Mesodermal cell (in vitro differentiated cells): ENCODE data around the gene KCNB1.
"Not testable (repeated sequence)": the region's sequence is repeated elsewhere in the genome, so short reads cannot be mapped to it uniquely, and the experiment has no call there.

ENCODE experiments used
- H3K27ac ChIP-seq: 2 replicates; pipeline ENCODE4 v1.7.0; 2013; ENCODE audit warnings: mild to moderate bottlenecking, low read depth, low read length, moderate library complexity; ENCODE audit not compliant: severe bottlenecking
- H3K36me3 ChIP-seq: 2 replicates; pipeline ENCODE4 v1.7.1; 2013; ENCODE audit warnings: mild to moderate bottlenecking, low read length, moderate library complexity; ENCODE audit not compliant: control insufficient read depth, insufficient read depth
- H3K4me1 ChIP-seq: one replicate; pipeline ENCODE4 v1.7.1; 2013; ENCODE audit warnings: mild to moderate bottlenecking, low read length; ENCODE audit not compliant: insufficient read depth, control insufficient read depth, poor library complexity, severe bottlenecking
- H3K4me3 ChIP-seq: 2 replicates; pipeline ENCODE4 v1.7.0; 2013; ENCODE audit warnings: low read length, control low read depth, mild to moderate bottlenecking; ENCODE audit not compliant: insufficient read depth, poor library complexity, severe bottlenecking; ENCODE audit errors: extremely low read depth
- H3K9me3 ChIP-seq: 2 replicates; pipeline ENCODE4 v1.7.1; 2013; ENCODE audit warnings: mild to moderate bottlenecking, low read length, moderate library complexity; ENCODE audit not compliant: control insufficient read depth
- WGBS, 2 experiments: methylation state at CpG; one replicate each; pipeline ENCODE4 v1.1.5; 2013; ENCODE audit warnings: missing lambda C conversion rate in 2 of 2; ENCODE audit not compliant: insufficient coverage in 2 of 2; 5-methylcytosine and 5-hydroxymethylcytosine counted together

KCNB1 gene

DNA sequence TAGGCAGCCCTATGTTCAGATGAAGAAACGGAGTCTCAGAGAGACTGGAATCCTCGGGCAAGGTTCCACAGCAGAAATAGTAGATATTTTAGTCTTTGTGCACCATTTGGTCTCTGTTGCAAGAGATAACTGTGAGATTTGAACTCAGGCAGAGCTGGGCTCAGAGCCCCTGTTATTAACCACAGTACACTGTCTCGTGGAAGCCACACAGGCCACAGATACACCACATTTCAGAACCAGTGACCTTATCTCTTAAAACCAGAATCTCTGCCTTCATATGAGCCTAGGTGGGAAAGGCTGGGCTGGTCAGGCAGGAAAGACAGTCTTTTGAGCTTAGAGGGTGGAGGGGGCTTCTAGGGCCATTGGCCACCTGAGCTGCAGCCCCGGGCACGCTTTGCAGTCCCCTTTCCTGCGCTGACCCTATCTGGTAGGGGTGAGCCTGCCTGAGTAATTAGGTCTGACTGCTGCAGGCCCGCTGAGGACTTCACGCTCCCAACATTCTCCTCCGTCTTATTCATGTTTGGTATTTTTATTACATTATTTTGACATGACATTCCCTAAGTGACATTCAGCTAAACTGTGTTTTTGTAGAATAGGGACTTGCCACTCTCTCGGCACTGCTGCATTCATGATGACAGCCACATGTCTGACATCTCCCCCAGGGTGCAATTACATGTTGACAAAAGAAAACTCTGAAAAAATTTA lies 71.1 kb downstream of the KCNB1 start:
- H3K4me1 ChIP-seq = no peaks in the 10 kb centered on the region
- no peak overlapping the region for H3K4me3 ChIP-seq
- 81 to 95% methylated on average over 3 to 5 of the region's 10 CpGs for WGBS, 2 experiments
- no peak overlapping the region for H3K27ac ChIP-seq
- H3K36me3 ChIP-seq = no peaks in the 10 kb centered on the region
- no peaks in the 10 kb centered on the region for H3K9me3 ChIP-seq

DNA sequence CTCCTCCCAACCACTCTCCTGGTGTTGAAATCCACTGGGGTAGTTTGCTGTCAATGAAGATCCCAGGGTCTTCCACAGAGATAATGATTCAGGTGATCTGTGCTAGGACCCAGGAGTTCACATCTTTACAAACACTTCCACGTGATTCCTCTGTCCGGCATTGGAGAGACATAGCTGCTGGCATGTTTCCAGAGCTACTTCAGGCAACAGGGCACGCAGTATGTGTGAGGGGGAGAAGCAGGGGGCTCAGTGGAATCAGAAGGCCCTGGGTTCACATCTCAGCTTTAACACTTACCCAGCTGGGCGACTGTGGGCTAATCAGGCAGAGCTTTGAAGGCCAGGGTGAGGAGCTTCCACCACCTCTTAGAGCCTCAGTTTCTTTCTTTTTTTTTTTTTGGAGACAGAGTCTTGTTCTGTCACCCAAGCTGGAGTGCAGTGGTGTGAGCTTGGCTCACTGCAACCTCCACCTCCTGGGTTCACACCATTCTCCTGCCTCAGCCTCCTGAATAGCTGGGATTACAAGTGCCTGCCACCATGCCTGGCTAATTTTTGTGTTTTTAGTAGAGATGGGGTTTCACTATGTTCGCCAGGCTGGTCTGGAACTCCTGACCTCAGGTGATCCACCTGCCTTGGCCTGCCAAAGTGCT lies 72.4 kb downstream of the KCNB1 start:
- 88 to 93% methylated on average over 3 to 5 of the region's 5 CpGs for WGBS, 2 experiments
- not testable (repeated sequence) for H3K9me3 ChIP-seq, H3K36me3 ChIP-seq, H3K4me3 ChIP-seq, H3K4me1 ChIP-seq, H3K27ac ChIP-seq

DNA sequence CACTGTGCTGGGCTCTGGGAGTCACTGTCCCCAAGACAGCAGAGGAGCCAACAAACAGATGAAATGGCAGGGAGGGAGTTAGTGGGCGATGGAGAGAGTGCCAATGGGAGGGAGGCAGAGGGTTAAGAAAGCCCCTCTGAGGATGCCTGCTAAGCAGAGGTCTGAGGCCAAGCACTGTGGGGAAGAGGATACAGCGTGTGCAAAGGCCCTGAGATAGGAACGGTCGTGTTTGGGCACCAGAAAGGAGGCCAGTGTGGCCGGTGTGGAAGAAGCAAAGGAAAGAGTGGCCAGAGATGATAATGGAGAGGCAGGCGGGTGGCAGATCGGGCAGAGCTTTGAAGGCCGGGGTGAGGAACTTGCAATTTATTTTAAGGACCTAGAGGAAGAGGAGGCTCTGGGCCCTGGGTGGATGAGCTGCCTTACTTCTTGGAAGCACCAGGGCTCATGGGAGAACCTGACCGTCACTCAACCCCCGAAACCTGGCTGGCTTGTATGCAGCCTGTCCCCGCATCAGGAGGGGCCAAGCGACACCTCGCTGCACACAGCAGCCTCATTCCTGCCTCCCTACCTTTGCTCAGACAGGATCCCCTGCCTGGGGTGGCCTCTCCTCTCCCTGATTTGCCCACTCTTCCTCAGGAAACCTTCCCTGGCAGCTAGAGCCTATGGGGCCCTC lies 73.0 kb downstream of the KCNB1 start:
- Histone ChIP-seq H3K27ac (no peak overlapping the region), H3K36me3 (no peaks in the 10 kb centered on the region), H3K4me3 (no peak overlapping the region), H3K9me3 (no peaks in the 10 kb centered on the region), H3K4me1 (no peaks in the 10 kb centered on the region)
- WGBS, 2 experiments = 93 to 96% methylated on average over 12 to 13 of the region's 13 CpGs

DNA sequence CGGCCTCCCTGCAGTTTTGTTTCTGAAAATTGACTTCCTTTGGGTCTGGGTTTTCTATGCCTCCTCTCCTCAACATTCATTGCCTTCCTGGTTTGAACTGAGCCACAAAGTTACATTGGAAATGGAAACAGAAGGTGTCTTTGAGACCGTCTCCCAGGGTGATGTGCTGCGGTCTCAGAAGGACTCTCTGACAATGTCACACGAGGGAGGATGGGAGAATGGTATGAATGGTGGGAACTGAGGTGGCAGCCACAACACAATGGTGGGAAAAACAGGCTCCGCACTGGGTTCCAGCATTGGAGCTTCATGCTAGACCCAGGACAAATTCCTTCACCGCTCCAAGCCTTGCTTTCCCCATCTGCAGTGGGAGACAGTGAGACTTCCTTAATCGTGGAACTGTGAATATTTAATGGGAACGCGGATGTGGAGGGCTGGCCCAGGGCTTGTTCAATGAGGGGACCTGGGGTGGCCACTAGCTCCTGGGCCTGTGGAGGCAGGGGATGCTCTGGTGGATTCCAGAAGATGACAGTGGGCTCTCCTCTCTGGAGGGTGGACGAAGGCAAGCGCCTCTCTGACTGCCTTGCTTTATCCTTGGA lies 73.9 kb downstream of the KCNB1 start:
- Histone ChIP-seq H3K36me3 (no peaks in the 10 kb centered on the region), H3K27ac (no peak overlapping the region), H3K9me3 (no peaks in the 10 kb centered on the region), H3K4me3 (no peak overlapping the region), H3K4me1 (no peaks in the 10 kb centered on the region)
- WGBS, 2 experiments = 86 to 96% methylated on average over 9 to 10 of the region's 11 CpGs

DNA sequence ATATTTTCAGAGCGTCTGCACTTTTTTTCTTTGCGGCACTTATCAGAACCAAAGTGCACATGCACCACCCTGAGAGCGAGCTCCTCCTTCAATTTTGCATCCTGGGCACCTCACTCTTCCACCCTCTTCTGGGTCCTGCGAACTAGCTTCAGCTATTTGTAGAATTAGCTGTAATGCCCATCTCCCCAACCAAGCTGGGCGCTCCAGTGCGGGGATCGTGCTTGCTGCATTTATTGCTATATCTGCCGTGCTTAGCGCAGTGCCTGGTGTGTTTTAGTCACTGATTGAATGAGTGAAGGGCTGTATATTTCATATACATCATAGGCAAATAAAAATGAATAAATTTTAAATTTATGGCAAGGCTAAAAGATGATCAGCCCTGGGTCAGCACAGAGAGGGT lies 75.8 kb downstream of the KCNB1 start:
- no peak overlapping the region for H3K27ac ChIP-seq
- H3K4me1 ChIP-seq = no peaks in the 10 kb centered on the region
- no peaks in the 10 kb centered on the region for H3K36me3 ChIP-seq
- 89 to 98% methylated on average over 3 to 4 of the region's 9 CpGs for WGBS, 2 experiments
- H3K9me3 ChIP-seq = peaks cover 4% of the 10 kb centered on the region
- H3K4me3 ChIP-seq = no peak overlapping the region

DNA sequence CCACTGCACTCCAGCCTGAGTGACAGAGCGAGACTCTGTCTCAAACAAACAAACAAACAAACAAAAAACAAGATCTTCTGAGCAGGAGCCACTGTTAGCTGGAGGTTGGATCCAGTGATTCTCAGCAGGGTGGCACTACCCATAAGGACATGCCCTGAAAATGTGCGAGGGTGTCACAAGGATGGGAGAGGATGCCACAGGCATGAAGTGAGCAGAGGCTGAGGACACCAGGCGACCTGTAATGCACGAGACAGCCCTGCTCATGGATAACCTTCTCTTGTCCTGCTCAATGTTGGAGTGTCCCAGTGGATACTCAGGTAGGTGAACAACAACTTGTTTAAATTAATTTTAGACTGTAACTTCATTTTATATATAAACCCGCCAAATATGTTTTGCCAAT lies 76.8 kb downstream of the KCNB1 start:
- H3K36me3 ChIP-seq = no peaks in the 10 kb centered on the region
- no peak overlapping the region for H3K4me3 ChIP-seq
- 89 to 93% methylated on average over 2 to 3 of the region's 5 CpGs for WGBS, 2 experiments
- H3K4me1 ChIP-seq = no peaks in the 10 kb centered on the region
- H3K27ac ChIP-seq = no peak overlapping the region
- peaks cover 4% of the 10 kb centered on the region for H3K9me3 ChIP-seq

DNA sequence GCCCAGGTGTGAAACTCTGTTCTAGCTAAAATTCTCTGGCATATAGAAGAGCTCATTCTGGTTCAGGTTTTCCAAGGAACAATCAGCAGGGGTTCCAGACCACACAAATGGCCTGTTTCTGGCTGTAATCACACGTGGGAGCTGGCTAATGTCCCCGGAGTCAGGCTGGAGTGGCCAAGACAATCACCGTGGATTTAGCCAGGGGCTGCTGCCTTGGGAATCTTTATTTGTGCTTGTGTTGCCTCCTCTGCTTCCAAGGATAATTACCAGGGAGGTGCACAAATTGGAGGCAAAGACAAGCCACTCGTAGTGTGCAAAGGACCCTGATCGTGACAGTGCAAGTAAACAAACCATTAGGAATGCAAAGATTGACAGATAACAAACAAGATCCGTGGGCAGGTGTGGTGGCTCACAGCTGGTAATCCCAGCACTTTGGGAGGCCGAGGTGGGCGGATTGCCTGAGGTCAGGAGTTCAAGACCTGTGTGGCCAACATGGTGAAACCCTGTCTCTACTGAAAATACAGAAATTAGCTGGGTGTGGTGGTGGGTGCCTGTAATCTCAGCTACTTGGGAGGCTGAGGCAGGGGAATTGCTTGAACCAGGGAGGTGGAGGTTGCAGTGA lies 77.3 kb downstream of the KCNB1 start:
- Histone ChIP-seq H3K36me3 (no peaks in the 10 kb centered on the region), H3K4me1 (no peaks in the 10 kb centered on the region), H3K27ac (no peak overlapping the region), H3K9me3 (peaks cover 4% of the 10 kb centered on the region), H3K4me3 (no peak overlapping the region)
- WGBS, 2 experiments = 36 to 48% methylated on average over 5 to 7 of the region's 8 CpGs

DNA sequence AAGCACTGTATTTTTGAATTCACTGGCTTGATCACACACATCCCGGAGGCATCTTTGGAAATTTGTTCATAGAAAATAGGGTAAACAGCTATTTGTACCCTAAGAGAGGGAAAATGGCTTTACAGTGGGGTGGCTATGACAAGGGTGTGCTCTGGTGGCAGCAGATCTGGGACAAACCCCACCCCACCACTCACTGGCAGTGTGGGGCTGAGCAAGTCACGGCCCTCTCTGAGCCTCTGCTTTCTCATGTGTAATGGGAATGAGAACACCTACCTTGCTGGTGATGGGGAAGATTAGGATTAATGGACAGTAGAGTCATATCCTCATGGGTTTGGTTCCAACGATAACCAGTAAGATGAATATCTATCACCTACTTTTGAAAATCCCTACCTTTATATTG lies 78.0 kb downstream of the KCNB1 start:
- WGBS, 2 experiments = no CpG with 5 or more reads among the region's 3 CpGs
- Histone ChIP-seq H3K36me3 (no peaks in the 10 kb centered on the region), H3K9me3 (peaks cover 4% of the 10 kb centered on the region), H3K27ac (no peak overlapping the region), H3K4me3 (no peak overlapping the region), H3K4me1 (no peaks in the 10 kb centered on the region)

DNA sequence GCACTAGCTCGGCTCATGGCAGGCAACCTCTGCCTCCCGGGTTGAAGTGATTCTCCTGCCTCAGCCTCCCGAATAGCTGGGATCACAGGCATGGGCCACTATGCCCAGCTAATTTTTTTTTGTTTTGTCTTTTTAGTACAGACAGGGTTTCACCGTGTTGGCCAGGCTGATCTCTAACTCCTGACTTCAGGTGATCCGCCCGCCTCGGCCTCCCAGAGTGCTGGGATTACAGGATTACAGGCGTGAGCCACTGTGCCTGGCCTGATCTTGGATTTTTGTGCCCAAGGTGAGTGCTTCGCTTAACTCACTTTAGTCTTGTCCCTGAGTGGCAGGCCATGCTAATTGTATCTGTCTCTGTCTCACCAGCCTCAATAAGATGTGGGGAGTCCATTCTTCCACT lies 78.6 kb downstream of the KCNB1 start:
- H3K4me1 ChIP-seq = no peaks in the 10 kb centered on the region
- H3K4me3 ChIP-seq = no peak overlapping the region
- no peaks in the 10 kb centered on the region for H3K36me3 ChIP-seq
- no peak overlapping the region for H3K27ac ChIP-seq
- WGBS, 2 experiments = 79 to 88% methylated on average over 8 to 9 of the region's 9 CpGs
- peaks cover 4% of the 10 kb centered on the region for H3K9me3 ChIP-seq

DNA sequence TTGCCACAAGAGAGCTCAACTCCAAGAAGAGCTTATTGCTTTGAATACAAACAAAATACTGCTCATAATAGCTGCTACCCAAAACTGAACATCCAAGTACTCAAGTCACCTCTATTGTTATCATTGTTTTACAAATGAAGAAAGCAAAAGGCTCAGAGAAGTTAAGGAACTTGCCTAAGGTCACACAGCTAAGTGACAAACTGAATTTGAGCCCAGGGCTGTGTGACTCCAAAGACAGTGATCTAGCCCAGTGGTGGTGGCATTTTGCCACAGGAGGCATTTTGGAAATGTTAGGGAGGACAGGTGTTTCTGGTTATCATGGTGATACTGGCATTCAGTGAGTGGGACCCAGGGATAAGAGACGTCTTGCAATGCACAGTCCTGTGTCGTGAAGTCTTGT lies 79.5 kb downstream of the KCNB1 start:
- 80 to 100% methylated on average over 1 to 2 of the region's 2 CpGs for whole genome bisulfite sequencing, 2 experiments
- Histone ChIP-seq H3K9me3 (peaks cover 4% of the 10 kb centered on the region), H3K36me3 (no peaks in the 10 kb centered on the region), H3K4me1 (no peaks in the 10 kb centered on the region), H3K27ac (no peak overlapping the region), H3K4me3 (no peak overlapping the region)
